Measurements from ENCODE around the gene FBXW11. TPM values are rescaled to one million over a fixed set of nuclear protein-coding genes. Genes with fewer than 3 reads are reported as not detected.

The FBXW11 gene
- polyA plus RNA-seq, 1 donor from 2014 or later: 103 TPM

DNA sequence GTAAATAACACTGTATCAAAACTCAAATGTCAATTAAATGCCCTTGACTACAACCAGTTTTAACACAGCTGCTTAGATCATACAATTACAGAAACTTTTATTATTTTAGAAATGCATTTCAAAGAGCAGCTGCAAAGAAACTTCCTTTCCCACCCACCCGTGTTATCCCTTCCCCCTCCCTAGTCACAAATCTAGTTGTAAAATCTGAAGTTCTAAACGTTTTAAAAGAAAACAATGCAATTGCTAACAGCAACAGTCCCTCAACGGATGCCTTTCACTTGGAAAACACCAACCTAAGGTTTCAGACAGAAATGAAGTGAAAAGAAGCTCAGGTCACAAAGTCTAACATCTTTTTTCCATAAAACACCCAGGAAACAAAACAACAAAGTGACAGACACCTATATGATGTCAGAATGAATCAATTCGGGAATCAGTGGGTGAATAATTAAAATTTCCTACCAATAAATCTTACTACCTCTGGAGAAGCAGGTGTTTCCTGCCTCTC, 100.3 kb downstream of the FBXW11 start:
- Histone ChIP-seq H4K20me1 (ENCODE audit: insufficient read depth) (no peaks in the 10 kb centered on the region), H3K27ac (ENCODE audit: low read length) (no peak overlapping the region), H3K9me3 (ENCODE audit: low read length) (no peaks in the 10 kb centered on the region), H3K27me3 (ENCODE audit: insufficient read depth, low read depth, low read length) (no peaks in the 10 kb centered on the region), H3K36me3 (ENCODE audit: insufficient read depth, low read length) (no peaks in the 10 kb centered on the region), H3K4me2 (ENCODE audit: low read length) (no peak overlapping the region), H3F3A (ENCODE audit: insufficient read depth, low read length, poor library complexity, severe bottlenecking) (no peaks in the 10 kb centered on the region), H3K9me2 (ENCODE audit: insufficient read depth, low read length) (no peaks in the 10 kb centered on the region), H3K79me2 (replicated peaks; ENCODE audit: insufficient read depth, low read length) (peaks cover 4% of the 10 kb centered on the region), H3K4me3 (ENCODE audit: low read length) (no peak overlapping the region), H3K9ac (ENCODE audit: low read length) (no peak overlapping the region), H2AFZ (ENCODE audit: low read depth, low read length) (no peak overlapping the region)
- TF ChIP-seq TAF1 (IDR thresholded peaks at IDR 0.05; ENCODE audit: low read depth) (no peak), POLR2AphosphoS5 (IDR thresholded peaks at IDR 0.05) (no peak), EP300 (conservative IDR thresholded peaks at IDR 0.05; ENCODE audit: poor library complexity, severe bottlenecking) (no peak)

- Histone ChIP-seq H3K27me3 (ENCODE audit: insufficient read depth, low read depth, low read length) (no peaks in the 10 kb centered on the region), H3K9me3 (ENCODE audit: low read length) (no peaks in the 10 kb centered on the region), H3K36me3 (ENCODE audit: insufficient read depth, low read length) (no peaks in the 10 kb centered on the region), H3K4me3 (ENCODE audit: low read length) (no peak overlapping the region), H3K9me2 (ENCODE audit: insufficient read depth, low read length) (no peaks in the 10 kb centered on the region), H3K27ac (ENCODE audit: low read length) (no peak overlapping the region), H3K9ac (ENCODE audit: low read length) (no peak overlapping the region), H3K4me2 (ENCODE audit: low read length) (no peak overlapping the region), H4K20me1 (ENCODE audit: insufficient read depth) (no peaks in the 10 kb centered on the region), H3F3A (ENCODE audit: insufficient read depth, low read length, poor library complexity, severe bottlenecking) (no peaks in the 10 kb centered on the region), H2AFZ (ENCODE audit: low read depth, low read length) (no peak overlapping the region), H3K79me2 (replicated peaks; ENCODE audit: insufficient read depth, low read length) (peaks cover 4% of the 10 kb centered on the region)
- TF ChIP-seq SMC3 (conservative IDR thresholded peaks at IDR 0.05; ENCODE audit: poor library complexity): no peak
Observed at GRCh38 chr5:171904886-171905285, 101.6 kb downstream of the FBXW11 start.

GRCh38 chr5:171901764-171902163, 104.7 kb downstream of the FBXW11 start:
- no peaks in the 10 kb centered on the region for H3K9me2 ChIP-seq (ENCODE audit: insufficient read depth, low read length)
- no peak overlapping the region for H3K4me2 ChIP-seq (ENCODE audit: low read length)
- H3K27me3 ChIP-seq (ENCODE audit: insufficient read depth, low read depth, low read length): no peaks in the 10 kb centered on the region
- no peaks in the 10 kb centered on the region for H3F3A ChIP-seq (ENCODE audit: insufficient read depth, low read length, poor library complexity, severe bottlenecking)
- no peaks in the 10 kb centered on the region for H3K9me3 ChIP-seq (ENCODE audit: low read length)
- TF ChIP-seq POLR2AphosphoS5 (IDR thresholded peaks at IDR 0.05) (no peak), RAD21 (conservative IDR thresholded peaks at IDR 0.05) (no peak), EP300 (conservative IDR thresholded peaks at IDR 0.05; ENCODE audit: poor library complexity, severe bottlenecking) (no peak), SMC3 (conservative IDR thresholded peaks at IDR 0.05; ENCODE audit: poor library complexity) (no peak), MXI1 (conservative IDR thresholded peaks at IDR 0.05; ENCODE audit: poor library complexity, severe bottlenecking) (no peak), EZH2 (IDR thresholded peaks at IDR 0.05; ENCODE audit: borderline replicate concordance, insufficient read depth, low read length, poor library complexity, severe bottlenecking) (no peak), REST (IDR thresholded peaks at IDR 0.05; ENCODE audit: borderline replicate concordance) (no peak), TAF1 (IDR thresholded peaks at IDR 0.05; ENCODE audit: low read depth) (no peak)
- TF ChIP-seq, protein P1, sequence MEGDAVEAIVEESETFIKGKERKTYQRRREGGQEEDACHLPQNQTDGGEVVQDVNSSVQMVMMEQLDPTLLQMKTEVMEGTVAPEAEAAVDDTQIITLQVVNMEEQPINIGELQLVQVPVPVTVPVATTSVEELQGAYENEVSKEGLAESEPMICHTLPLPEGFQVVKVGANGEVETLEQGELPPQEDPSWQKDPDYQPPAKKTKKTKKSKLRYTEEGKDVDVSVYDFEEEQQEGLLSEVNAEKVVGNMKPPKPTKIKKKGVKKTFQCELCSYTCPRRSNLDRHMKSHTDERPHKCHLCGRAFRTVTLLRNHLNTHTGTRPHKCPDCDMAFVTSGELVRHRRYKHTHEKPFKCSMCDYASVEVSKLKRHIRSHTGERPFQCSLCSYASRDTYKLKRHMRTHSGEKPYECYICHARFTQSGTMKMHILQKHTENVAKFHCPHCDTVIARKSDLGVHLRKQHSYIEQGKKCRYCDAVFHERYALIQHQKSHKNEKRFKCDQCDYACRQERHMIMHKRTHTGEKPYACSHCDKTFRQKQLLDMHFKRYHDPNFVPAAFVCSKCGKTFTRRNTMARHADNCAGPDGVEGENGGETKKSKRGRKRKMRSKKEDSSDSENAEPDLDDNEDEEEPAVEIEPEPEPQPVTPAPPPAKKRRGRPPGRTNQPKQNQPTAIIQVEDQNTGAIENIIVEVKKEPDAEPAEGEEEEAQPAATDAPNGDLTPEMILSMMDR (IDR thresholded peaks at IDR 0.05; ENCODE audit: poor library complexity, severe bottlenecking): no peak
- no peak overlapping the region for H2AFZ ChIP-seq (ENCODE audit: low read depth, low read length)
- no peak overlapping the region for H3K4me3 ChIP-seq (ENCODE audit: low read length)
- no peaks in the 10 kb centered on the region for H4K20me1 ChIP-seq (ENCODE audit: insufficient read depth)
- H3K36me3 ChIP-seq (ENCODE audit: insufficient read depth, low read length): no peaks in the 10 kb centered on the region
- H3K27ac ChIP-seq (ENCODE audit: low read length): no peak overlapping the region
- H3K79me2 ChIP-seq (replicated peaks; ENCODE audit: insufficient read depth, low read length): peaks cover 4% of the 10 kb centered on the region
- H3K9ac ChIP-seq (ENCODE audit: low read length): no peak overlapping the region
